Tibial nerve (tissue), 4 donors: ENCODE results near the gene PDK1. TPM values are rescaled to one million over a fixed set of nuclear protein-coding genes. Genes with fewer than 3 reads are reported as not detected.
"Not testable (repeated sequence)": the region's sequence is repeated elsewhere in the genome, so short reads cannot be mapped to it uniquely, and the experiment has no call there.

Source experiments
- DNase-seq, 2 donors: peaks; one replicate each; pipeline ENCODE4 v3.0.0-alpha.2; 2019; ENCODE audit warnings: low spot score in 2 of 2
- H3K27ac ChIP-seq, 4 donors: fragments of 200-600 bp; sonication (generic) in 3 of 4; one replicate each; pipeline ENCODE4 v1.5.1; 2017 to 2019; ENCODE audit warnings: mild to moderate bottlenecking in 1 of 4
- H3K27me3 ChIP-seq, 2 donors: fragments of 200-600 bp; sonication (generic) in 1 of 2; one replicate each; pipeline versions ENCODE4 v1.5.1 to v1.6.0; 2017 to 2019
- H3K36me3 ChIP-seq, 3 donors: fragments of 200-600 bp; sonication (generic); one replicate each; pipeline ENCODE4 v1.5.1; 2018 to 2019
- H3K4me1 ChIP-seq, 4 donors: fragments of 200-600 bp; sonication (generic) in 3 of 4; one replicate each; pipeline ENCODE4 v1.5.1; 2017 to 2019
- H3K4me3 ChIP-seq, 4 donors: fragments of 200-600 bp; sonication (generic) in 3 of 4; one replicate each; pipeline ENCODE4 v1.5.1; 2017 to 2019; ENCODE audit warnings: mild to moderate bottlenecking in 1 of 4, moderate library complexity in 1 of 4
- H3K9me3 ChIP-seq, 4 donors: fragments of 200-600 bp; sonication (generic) in 3 of 4; one replicate each; pipeline ENCODE4 v1.5.1; 2017 to 2019
- CTCF ChIP-seq, 5 experiments: fragments of 200-600 bp in 3 of 5; fragments of 450-650 bp in 2 of 5; sonication (generic) in 3 of 5; IDR thresholded peaks; one replicate each; pipeline ENCODE4 v1.5.1; 2016 to 2019; ENCODE audit warnings: antibody characterized with exemption in 5 of 5, mild to moderate bottlenecking in 3 of 5, moderate library complexity in 2 of 5
- EP300 ChIP-seq, 2 donors: sonication (generic); formaldehyde crosslinking; IDR thresholded peaks; one replicate each; pipeline ENCODE4 v1.6.1; 2017; ENCODE audit warnings: antibody characterized with exemption in 2 of 2, mild to moderate bottlenecking in 1 of 2
- POLR2A ChIP-seq, 2 donors: fragments of 450-650 bp; IDR thresholded peaks; one replicate each; pipeline ENCODE4 v1.6.1; 2017; ENCODE audit warnings: antibody characterized with exemption in 2 of 2, mild to moderate bottlenecking in 2 of 2, moderate library complexity in 2 of 2
- WGBS, 2 donors: methylation state at CpG; one replicate each; pipeline ENCODE4 v1.1.5; 2018; 5-methylcytosine and 5-hydroxymethylcytosine counted together
- total RNA-seq, 4 donors: library from RNA; depleted of rRNA; stranded (reverse); fragments of >200 nt; gene quantifications; one replicate each; pipeline ENCODE4 v1.1.0, GENCODE V29; 2016

PDK1 gene
- total RNA-seq, 4 donors from 2014 or later: 10.4 to 25.6 (median 16.2) TPM

DNA sequence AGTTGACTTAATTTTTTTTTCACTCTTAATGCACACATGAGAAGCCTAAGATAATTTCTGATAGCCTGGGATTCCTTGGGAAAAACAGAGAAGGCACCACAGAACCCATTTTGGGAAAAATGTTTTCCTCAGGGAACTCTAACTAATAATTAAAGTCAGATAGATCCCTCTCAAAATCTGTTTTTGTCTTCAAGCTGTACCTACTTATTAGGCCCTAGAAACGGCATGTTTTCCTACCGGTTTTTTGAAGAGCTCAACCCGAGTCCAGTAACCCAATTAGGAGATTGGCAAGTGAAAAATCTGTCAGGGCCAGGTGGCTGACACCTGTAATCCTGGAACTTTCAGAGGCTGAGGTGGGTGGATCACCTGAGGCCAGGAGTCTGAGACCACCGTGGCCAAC is 16.1 kb upstream of the PDK1 start:
- no peak overlapping the region for H3K27ac ChIP-seq
- 70 to 97% methylated on average over 4 of the region's 4 CpGs for WGBS, 2 donors
- no peaks in the 10 kb centered on the region for H3K27me3 ChIP-seq
- no peak for DNase-seq
- no peaks in the 10 kb centered on the region for H3K4me1 ChIP-seq
- no peak overlapping the region for H3K4me3 ChIP-seq
- H3K36me3 ChIP-seq: no peaks in the 10 kb centered on the region
- TF ChIP-seq POLR2A (IDR thresholded peaks at IDR 0.05) (no peak), CTCF (IDR thresholded peaks at IDR 0.05) (no peak)
- peaks cover 0 to 7% (median 0%) of the 10 kb centered on the region in 4 donors for H3K9me3 ChIP-seq

- peaks cover 0 to 7% (median 0%) of the 10 kb centered on the region in 4 donors for H3K9me3 ChIP-seq
- H3K27me3 ChIP-seq: no peaks in the 10 kb centered on the region
- TF ChIP-seq POLR2A (IDR thresholded peaks at IDR 0.05) (no peak), EP300 (IDR thresholded peaks at IDR 0.05) (no peak), CTCF (IDR thresholded peaks at IDR 0.05) (no peak)
- H3K36me3 ChIP-seq: no peaks in the 10 kb centered on the region
- H3K4me1 ChIP-seq: no peaks in the 10 kb centered on the region
- no peak overlapping the region for H3K4me3 ChIP-seq
- no peak for DNase-seq
- no peak overlapping the region for H3K27ac ChIP-seq
Observed at GRCh38 chr2:172540421-172540820, 15.5 kb upstream of the PDK1 start.

GRCh38 chr2:172545408-172546075 is 10.3 kb upstream of the PDK1 start:
- DNase-seq: no peak
- Histone ChIP-seq H3K27me3 (no peaks in the 10 kb centered on the region), H3K27ac (no peak overlapping the region), H3K36me3 (no peaks in the 10 kb centered on the region), H3K9me3 (no peaks in the 10 kb centered on the region), H3K4me1 (no peaks in the 10 kb centered on the region), H3K4me3 (no peak overlapping the region)
- WGBS, 2 donors: 90 to 91% methylated on average over 2 of the region's 2 CpGs
- TF ChIP-seq EP300 (IDR thresholded peaks at IDR 0.05): no peak
- TF ChIP-seq POLR2A (IDR thresholded peaks at IDR 0.05): no peak
- TF ChIP-seq CTCF (IDR thresholded peaks at IDR 0.05): no peak

- Histone ChIP-seq H3K27me3 (no peaks in the 10 kb centered on the region), H3K27ac (no peak overlapping the region), H3K4me3 (no peak overlapping the region), H3K36me3 (no peaks in the 10 kb centered on the region), H3K9me3 (no peaks in the 10 kb centered on the region), H3K4me1 (no peaks in the 10 kb centered on the region)
- TF ChIP-seq CTCF (IDR thresholded peaks at IDR 0.05) (no peak), POLR2A (IDR thresholded peaks at IDR 0.05) (no peak), EP300 (IDR thresholded peaks at IDR 0.05) (no peak)
- WGBS, 2 donors: 92 to 100% methylated on average over 1 of the region's 1 CpG
- DNase-seq: no peak
Observed at GRCh38 chr2:172549131-172549530, 6.8 kb upstream of the PDK1 start.

DNA sequence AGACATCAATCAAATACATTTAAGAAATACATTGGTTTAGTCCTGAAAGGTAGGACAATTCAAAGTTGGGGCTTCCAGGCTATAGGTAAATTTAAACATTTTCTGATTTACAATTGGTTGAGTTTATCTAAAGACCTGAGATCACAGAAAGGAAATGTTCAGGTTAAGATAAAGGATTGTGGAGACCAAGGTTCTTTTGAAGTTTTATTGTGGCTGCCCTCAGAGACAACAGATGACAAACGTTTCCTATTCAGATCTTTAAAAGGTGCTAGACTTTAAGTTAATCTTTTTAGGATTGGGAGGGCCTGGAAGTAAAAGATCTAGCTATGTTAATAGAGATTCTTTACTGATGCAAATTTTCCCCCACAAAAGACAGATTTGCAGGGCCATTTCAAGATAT is 6.1 kb upstream of the PDK1 start:
- H3K4me3 ChIP-seq, H3K36me3 ChIP-seq, H3K9me3 ChIP-seq, H3K27ac ChIP-seq, H3K27me3 ChIP-seq, DNase-seq, H3K4me1 ChIP-seq: not testable (repeated sequence)
- 38 to 58% methylated on average over 1 of the region's 1 CpG for WGBS, 2 donors

- Histone ChIP-seq H3K36me3 (no peaks in the 10 kb centered on the region), H3K4me3 (no peak overlapping the region), H3K9me3 (no peaks in the 10 kb centered on the region), H3K27ac (no peak overlapping the region), H3K27me3 (no peaks in the 10 kb centered on the region), H3K4me1 (peaks cover 0 to 10% (median 5%) of the 10 kb centered on the region in 4 donors)
- no peak for DNase-seq
- no peak for TF ChIP-seq EP300 (IDR thresholded peaks at IDR 0.05)
- no peak for TF ChIP-seq CTCF (IDR thresholded peaks at IDR 0.05)
- TF ChIP-seq POLR2A (IDR thresholded peaks at IDR 0.05): no peak
Observed at GRCh38 chr2:172550419-172550818, 5.5 kb upstream of the PDK1 start.
